Upper lobe of left lung (tissue), 4 donors: ENCODE measurements around the gene HIVEP3.

ENCODE experiments used
- EP300 ChIP-seq, 4 donors: sonication (generic); formaldehyde crosslinking; IDR thresholded peaks; one replicate each; pipeline ENCODE4 v1.5.1; 2017; ENCODE audit warnings: antibody characterized with exemption in 4 of 4, control low read depth in 2 of 4
- POLR2A ChIP-seq, 4 donors: fragments of 450-650 bp; IDR thresholded peaks; one replicate each; pipeline ENCODE4 v1.5.1; 2016 to 2017; ENCODE audit warnings: antibody characterized with exemption in 4 of 4, mild to moderate bottlenecking in 2 of 4
- POLR2AphosphoS5 ChIP-seq, 2 donors: sonication (generic); formaldehyde crosslinking; IDR thresholded peaks; one replicate each; pipeline ENCODE4 v1.5.1; 2017; ENCODE audit warnings: antibody characterized with exemption in 2 of 2
- TF ChIP-seq, protein P1 (sequence below), 6 experiments: fragments of 450-650 bp in 4 of 6; fragments of 200-600 bp in 2 of 6; sonication (generic) in 2 of 6; IDR thresholded peaks; one replicate each; pipeline ENCODE4 v1.5.1; 2016 to 2019; ENCODE audit warnings: antibody characterized with exemption in 6 of 6

GRCh38 chr1:41640756-41641474, 277.8 kb downstream of the HIVEP3 start:
- TF ChIP-seq, protein P1, sequence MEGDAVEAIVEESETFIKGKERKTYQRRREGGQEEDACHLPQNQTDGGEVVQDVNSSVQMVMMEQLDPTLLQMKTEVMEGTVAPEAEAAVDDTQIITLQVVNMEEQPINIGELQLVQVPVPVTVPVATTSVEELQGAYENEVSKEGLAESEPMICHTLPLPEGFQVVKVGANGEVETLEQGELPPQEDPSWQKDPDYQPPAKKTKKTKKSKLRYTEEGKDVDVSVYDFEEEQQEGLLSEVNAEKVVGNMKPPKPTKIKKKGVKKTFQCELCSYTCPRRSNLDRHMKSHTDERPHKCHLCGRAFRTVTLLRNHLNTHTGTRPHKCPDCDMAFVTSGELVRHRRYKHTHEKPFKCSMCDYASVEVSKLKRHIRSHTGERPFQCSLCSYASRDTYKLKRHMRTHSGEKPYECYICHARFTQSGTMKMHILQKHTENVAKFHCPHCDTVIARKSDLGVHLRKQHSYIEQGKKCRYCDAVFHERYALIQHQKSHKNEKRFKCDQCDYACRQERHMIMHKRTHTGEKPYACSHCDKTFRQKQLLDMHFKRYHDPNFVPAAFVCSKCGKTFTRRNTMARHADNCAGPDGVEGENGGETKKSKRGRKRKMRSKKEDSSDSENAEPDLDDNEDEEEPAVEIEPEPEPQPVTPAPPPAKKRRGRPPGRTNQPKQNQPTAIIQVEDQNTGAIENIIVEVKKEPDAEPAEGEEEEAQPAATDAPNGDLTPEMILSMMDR (IDR thresholded peaks at IDR 0.05): no peak
- TF ChIP-seq POLR2A (IDR thresholded peaks at IDR 0.05) (no peak), POLR2AphosphoS5 (IDR thresholded peaks at IDR 0.05) (no peak), EP300 (IDR thresholded peaks at IDR 0.05) (no peak)
